GM06990 (cell line): ENCODE results near the gene EHD4.

Experiments used
- DNase-seq: peaks from one replicate; pipeline ENCODE4 v3.0.0-alpha.2; 2011; ENCODE audit not compliant: insufficient read length; ENCODE audit errors: extremely low read depth
- H3K27me3 ChIP-seq: replicated peaks from 2 replicates; pipeline ENCODE4 v1.6.0; 2011; ENCODE audit warnings: low read length; ENCODE audit not compliant: control insufficient read depth, insufficient read depth
- H3K36me3 ChIP-seq: 2 replicates; pipeline ENCODE4 v1.5.1; 2011; ENCODE audit warnings: low read length; ENCODE audit not compliant: control insufficient read depth, insufficient read depth
- H3K4me3 ChIP-seq: replicated peaks from 2 replicates; pipeline ENCODE4 v1.5.1; 2011; ENCODE audit warnings: low read depth, mild to moderate bottlenecking, control low read depth, low read length
- CTCF ChIP-seq: IDR thresholded peaks from 2 replicates; pipeline ENCODE4 v1.5.1; 2011; ENCODE audit warnings: low read length, control low read depth, mild to moderate bottlenecking, inconsistent platforms; ENCODE audit not compliant: insufficient read depth, poor library complexity, severe bottlenecking

The EHD4 gene

GRCh38 chr15:41934843-41935242, 37.5 kb downstream of the EHD4 start:
- TF ChIP-seq CTCF = no peak
- no peak for DNase-seq
- Histone ChIP-seq H3K36me3 (peaks cover 4% of the 10 kb centered on the region), H3K27me3 (no peaks in the 10 kb centered on the region), H3K4me3 (no peak overlapping the region)

GRCh38 chr15:41933771-41934170, 38.6 kb downstream of the EHD4 start:
- Histone ChIP-seq H3K4me3 (no peak overlapping the region), H3K27me3 (no peaks in the 10 kb centered on the region), H3K36me3 (peaks cover 4% of the 10 kb centered on the region)
- no peak for TF ChIP-seq CTCF
- no peak for DNase-seq

GRCh38 chr15:41933326-41933725, 39.0 kb downstream of the EHD4 start:
- TF ChIP-seq CTCF = no peak
- H3K27me3 ChIP-seq = no peaks in the 10 kb centered on the region
- H3K36me3 ChIP-seq = peaks cover 4% of the 10 kb centered on the region
- no peak for DNase-seq
- no peak overlapping the region for H3K4me3 ChIP-seq

- Histone ChIP-seq H3K36me3 (peaks cover 4% of the 10 kb centered on the region), H3K27me3 (no peaks in the 10 kb centered on the region), H3K4me3 (no peak overlapping the region)
- no peak for TF ChIP-seq CTCF
- DNase-seq = no peak
Measured at GRCh38 chr15:41932511-41933289, 39.7 kb downstream of the EHD4 start.

- H3K36me3 ChIP-seq = peaks cover 4% of the 10 kb centered on the region
- no peaks in the 10 kb centered on the region for H3K27me3 ChIP-seq
- H3K4me3 ChIP-seq = no peak overlapping the region
- no peak for DNase-seq
- no peak for TF ChIP-seq CTCF
Measured at GRCh38 chr15:41932101-41932500, 40.3 kb downstream of the EHD4 start.

- Histone ChIP-seq H3K4me3 (no peak overlapping the region), H3K36me3 (peaks cover 4% of the 10 kb centered on the region), H3K27me3 (no peaks in the 10 kb centered on the region)
- TF ChIP-seq CTCF = no peak
- no peak for DNase-seq
Measured at GRCh38 chr15:41930867-41931222, 41.5 kb downstream of the EHD4 start.
